GM21737 (cell line): ENCODE data around the gene FAM78B.

ENCODE experiments used
- ATAC-seq: cut with Tn5 transposase; IDR thresholded peaks from one replicate; pipeline ENCODE4 v1.9.1; 2021; ENCODE audit warnings: mild to moderate bottlenecking, moderate library complexity; ENCODE audit not compliant: unreplicated experiment

Gene FAM78B

GRCh38 chr1:166079276-166079675 lies 87.5 kb downstream of the FAM78B start:
- ATAC-seq: no peak

GRCh38 chr1:166073489-166073888 lies 93.3 kb downstream of the FAM78B start:
- no peak for ATAC-seq

GRCh38 chr1:166069390-166069789 lies 97.4 kb downstream of the FAM78B start:
- ATAC-seq: no peak

DNA sequence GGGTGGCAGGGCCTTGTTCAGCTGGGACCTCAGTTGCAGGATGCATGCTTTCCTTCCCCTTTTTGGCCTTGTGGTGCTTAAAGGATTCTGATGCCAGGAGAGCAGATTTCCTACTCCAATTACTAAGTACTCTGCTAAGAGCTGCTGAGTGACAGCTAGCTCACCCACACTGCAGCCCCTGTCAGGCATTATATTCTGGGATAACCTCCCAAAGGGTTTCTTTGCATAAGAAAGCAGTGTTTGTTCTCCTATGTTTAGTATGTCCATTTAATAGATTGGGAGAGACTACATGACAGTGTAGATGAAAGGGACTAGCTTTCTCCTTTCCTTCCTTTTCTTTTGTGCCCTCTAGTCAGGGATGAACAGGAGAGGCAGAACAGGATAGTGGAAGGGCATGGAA lies 100.7 kb downstream of the FAM78B start:
- ATAC-seq: no peak

- no peak for ATAC-seq
Observed at GRCh38 chr1:166064951-166065350, 101.8 kb downstream of the FAM78B start.

GRCh38 chr1:166064313-166064926 lies 102.4 kb downstream of the FAM78B start:
- no peak for ATAC-seq

DNA sequence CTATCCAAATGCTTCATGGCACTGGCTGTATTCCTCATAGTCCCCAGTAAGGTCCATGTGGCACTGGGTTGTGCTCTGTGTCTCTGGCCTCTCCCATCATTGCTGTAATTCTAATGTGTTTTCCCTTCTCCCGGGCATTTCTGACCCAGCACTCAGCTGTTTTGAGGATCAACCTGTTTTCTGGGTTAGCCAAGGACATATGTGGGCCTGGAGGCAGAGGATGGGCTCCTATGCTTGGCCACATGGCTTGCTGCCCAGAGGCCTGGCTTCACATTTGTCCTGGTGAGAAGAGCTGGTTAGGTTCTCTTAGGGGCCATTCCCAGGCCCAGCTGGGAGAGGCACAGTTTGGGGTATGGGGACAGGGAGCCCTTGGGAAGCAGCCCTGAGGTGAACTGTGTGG lies 103.1 kb downstream of the FAM78B start:
- ATAC-seq: no peak

DNA sequence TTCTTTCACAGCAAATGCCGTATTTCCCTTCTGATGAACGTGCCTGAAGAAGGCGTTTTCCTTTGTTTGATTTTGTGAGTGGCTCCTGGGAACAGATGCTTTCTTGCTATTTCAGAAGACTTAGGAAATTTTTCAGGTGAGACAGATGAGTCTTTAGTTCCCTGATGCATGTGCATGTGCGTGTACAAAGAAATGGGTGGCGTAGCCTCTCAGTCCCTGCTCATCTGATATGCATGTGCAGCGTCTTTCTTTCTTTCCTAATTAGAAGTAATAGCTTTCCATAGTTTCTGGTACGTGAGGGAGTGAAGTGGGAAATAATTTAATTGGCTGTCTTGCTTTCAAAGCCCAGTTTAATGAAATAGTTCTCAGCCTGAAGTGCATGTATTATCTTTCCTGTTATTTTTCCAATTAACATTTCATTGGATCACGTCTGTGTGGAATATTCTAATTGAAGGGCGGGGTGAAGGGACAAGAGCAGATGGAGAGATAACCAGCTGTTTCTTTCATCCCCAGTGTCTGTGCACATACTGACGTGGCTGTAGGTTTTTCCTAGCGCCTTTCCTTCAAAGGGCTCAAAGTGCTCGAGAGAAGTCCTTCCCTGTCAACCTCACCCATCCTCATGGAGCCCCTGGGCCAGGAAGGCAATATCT lies 104.3 kb downstream of the FAM78B start:
- ATAC-seq: no peak

- ATAC-seq: no peak
Observed at GRCh38 chr1:166057650-166058049, 109.2 kb downstream of the FAM78B start.

DNA sequence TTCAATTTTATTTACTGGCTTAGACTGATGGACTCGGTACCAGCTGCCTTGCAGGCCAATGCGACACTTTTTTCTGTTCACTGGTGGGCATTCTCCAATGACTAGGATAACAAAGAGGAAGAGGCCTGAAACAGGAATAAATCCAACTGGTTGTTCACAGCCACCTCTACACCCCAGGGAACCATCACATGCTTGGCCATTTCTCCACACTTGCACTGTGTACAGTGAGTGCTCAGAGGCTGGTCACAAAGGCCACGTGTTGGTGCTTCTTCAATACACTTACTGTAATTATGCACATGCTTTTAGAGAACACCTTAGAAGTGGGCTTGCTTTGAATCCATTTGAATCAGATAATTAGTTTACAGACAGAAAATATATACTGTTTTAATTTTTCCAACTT lies 113.4 kb downstream of the FAM78B start:
- ATAC-seq: no peak

DNA sequence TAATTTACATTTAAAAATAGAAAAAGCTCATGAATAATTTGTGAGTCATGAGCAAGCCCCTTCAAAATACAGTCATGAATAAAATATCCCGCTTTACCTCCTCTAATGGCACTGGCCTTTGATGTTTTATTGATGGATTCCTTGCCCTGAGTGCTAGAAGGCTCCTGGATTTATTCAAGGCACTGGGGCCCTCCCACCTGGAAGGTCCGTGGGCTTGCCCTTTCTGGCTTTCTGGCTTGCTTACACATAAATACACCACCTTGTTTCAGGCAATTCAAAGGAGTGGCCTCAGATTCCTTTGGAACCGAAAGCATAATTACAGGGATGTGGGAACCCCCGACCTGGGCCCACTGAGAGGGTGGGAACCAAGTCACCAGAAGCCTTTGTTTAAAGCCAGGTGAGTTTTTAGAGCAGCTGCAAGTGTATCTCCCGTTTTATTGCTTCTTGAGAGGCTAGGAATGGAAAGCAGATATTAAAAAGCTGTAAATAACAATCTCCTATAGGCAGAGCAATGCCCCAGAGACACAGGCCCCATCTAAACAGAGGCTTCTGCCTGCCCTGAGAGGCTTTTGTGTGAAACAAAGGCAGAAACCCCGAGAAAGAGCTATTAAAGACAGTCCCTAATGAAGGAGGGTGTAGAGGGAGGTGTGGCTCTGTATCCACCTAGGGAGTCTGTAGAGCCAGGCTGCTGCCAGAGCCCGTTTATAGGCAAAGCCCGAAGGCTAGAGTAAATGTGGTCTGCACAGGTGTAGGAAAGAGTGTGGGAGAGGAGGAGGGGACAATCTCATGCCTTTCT lies 126.4 kb downstream of the FAM78B start:
- ATAC-seq: no peak

GRCh38 chr1:166039436-166040201 lies 127.2 kb downstream of the FAM78B start:
- ATAC-seq: no peak

GRCh38 chr1:166036092-166036491 lies 130.7 kb downstream of the FAM78B start:
- ATAC-seq: no peak

DNA sequence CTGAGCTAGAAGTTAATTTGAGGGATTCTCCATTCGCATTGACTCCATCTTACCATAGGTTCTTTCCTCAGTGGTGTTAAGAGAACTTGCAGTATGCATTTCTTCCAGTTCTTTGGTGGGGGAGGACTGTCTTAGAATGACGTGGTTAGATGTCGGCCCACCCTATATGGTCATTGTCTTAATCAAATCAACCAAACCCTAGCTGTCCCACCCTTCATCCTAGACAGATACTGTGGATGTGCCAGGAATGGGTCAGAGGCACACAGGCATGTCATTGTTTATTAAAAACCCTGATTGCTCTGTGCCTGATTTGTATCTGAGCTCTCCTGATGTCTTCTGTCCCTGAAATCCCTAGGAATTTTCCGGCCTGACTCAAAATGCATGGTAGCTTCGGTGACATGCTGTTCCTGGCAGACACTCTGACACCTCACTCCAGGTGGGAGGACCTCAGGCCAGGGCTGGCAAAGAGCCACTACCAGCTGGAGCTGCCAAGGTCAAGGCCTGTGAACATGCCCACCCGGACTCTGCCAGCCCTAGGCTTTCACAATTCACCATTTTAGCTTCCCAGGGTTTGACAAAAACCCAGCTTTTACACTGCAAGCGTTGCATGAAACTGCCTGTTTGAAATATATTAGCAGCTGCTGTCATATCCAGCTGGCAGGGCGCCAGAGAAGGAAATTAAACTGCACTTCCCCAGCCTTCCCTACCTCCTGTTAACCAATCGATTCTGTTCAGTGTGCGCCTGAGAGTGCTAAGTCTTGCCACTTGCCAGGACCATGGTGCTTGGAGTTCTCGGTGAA lies 134.0 kb downstream of the FAM78B start:
- no peak for ATAC-seq

DNA sequence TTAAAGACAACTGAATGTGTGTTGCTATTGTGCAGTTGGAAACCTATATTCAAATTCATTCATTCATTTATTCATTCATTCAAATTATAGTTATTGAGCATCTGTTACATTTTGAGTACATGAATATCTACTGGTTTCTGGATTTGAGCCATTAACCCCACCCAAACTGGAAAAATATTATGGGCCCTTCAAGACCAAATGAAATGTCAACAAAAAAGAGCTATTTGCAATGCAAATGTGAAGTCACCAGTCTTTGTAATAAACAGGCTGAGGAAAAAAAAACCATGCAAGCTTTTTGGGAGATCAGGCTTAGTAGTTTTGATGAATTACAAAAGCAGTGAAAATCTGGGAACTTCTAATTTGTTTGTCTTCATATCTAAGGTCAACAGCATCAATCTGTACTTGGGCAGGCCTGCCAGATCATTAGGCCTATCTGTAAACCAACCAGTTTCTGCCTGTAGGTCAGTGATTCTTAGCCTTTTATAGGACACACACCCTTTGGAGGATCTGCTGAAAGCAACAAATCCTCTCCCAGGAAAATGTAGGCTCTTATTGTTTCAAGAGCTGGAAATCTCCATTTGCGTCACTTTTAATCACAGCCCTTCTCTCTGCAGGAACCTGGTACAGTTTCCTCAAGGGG lies 134.7 kb downstream of the FAM78B start:
- no peak for ATAC-seq

GRCh38 chr1:166029196-166029945 lies 137.4 kb downstream of the FAM78B start:
- ATAC-seq: no peak

DNA sequence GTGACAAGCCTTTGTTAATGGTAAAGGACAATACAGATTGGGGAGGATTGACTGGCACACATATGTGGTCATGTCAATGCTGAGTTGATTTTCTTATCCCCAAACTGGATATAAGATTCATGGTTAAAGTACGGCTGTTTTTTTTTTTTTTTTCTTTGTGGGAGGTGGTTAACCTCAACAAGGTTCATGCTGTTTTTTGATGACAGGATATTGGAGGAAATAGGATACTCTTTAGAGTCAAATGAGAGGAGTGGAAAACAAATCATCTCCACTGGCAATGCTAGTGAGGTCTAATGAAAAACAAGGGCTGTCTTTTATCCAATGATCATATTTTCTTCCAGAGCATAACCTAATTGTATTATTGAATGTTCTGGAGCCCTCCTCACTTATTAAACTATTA lies 140.2 kb downstream of the FAM78B start:
- no peak for ATAC-seq

DNA sequence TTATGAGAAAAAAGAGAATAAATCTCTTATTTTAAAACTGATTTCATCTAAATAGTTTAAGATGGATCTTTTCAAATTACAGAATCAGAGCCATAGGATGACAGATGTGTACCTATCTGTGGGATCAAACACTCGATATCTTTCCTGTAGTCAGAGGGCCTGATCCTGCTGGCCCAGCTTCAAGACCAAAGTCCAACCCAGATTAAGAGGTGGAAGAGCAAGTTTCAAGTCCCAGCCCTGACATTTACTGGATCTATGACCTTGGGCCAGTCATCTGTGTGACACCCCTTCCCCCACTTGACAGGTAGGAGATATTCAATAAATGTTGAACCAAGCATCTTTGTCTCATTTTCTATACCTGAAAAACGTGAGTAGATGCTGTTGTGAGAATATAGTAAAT lies 140.7 kb downstream of the FAM78B start:
- no peak for ATAC-seq

DNA sequence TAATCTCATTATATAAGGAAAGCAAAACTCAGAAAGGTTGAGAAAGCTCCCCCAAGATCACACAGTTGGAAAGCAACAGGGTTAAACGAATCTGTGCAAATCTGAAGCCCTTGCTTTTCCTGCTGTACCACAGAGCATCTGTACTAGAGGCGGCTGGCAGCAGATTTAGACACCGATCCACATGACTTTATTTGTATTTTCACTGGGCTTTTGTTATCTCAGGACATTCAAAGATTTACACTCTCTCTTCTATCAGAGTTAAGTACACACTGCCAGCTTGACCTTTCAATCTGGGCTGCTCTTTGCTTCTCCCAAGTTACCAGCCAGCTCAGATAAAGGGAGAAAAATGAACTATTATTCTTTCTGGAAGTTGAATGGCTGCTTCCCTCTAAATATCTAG lies 146.6 kb downstream of the FAM78B start:
- no peak for ATAC-seq
